22Rv1 (cell line): Measurements from ENCODE around the gene ENGASE.

ENCODE experiments used
- ZFX ChIP-seq: fragments of 450-650 bp; IDR thresholded peaks from 2 replicates; pipeline ENCODE4 v1.6.1; 2017; ENCODE audit warnings: antibody characterized with exemption, borderline replicate concordance
- TF ChIP-seq, protein P1 (sequence below): fragments of 450-650 bp; IDR thresholded peaks from 2 replicates; pipeline ENCODE4 v1.5.1; 2017; ENCODE audit warnings: mild to moderate bottlenecking

DNA sequence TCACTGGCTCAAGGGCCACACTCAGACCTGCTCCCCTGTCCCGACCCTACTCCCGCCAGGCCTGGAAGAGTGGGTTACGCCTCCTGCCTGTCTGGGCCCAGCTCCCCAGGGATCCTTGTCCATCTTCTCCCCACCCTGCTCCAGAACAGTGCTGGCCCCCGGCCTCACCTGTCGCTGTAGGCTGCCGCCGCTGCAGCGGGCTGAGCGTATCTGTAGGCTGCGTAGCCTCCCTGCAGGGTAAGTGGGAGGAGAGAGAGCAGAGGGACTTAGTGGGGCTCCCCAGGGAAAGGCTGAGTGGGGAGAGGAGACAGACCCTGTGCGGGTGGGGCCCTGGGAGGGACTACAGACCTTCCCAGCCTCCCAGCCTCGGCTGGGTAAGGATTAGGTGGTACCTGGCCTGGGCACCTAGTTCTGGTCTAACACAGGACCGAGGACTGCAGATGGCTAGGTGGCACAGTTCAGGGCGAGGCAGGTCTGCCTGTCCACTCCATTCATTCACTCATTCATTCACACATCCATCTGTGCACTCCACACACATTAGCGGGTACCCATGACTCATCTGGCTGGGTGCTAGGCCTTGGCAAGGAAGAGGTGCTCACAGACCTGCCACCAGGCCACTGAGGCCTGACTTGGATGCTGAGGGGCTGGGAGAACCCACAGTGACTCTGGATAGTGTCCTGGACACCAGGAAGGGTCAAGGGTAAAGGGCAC lies 20.9 kb downstream of the ENGASE start:
- TF ChIP-seq, protein P1, sequence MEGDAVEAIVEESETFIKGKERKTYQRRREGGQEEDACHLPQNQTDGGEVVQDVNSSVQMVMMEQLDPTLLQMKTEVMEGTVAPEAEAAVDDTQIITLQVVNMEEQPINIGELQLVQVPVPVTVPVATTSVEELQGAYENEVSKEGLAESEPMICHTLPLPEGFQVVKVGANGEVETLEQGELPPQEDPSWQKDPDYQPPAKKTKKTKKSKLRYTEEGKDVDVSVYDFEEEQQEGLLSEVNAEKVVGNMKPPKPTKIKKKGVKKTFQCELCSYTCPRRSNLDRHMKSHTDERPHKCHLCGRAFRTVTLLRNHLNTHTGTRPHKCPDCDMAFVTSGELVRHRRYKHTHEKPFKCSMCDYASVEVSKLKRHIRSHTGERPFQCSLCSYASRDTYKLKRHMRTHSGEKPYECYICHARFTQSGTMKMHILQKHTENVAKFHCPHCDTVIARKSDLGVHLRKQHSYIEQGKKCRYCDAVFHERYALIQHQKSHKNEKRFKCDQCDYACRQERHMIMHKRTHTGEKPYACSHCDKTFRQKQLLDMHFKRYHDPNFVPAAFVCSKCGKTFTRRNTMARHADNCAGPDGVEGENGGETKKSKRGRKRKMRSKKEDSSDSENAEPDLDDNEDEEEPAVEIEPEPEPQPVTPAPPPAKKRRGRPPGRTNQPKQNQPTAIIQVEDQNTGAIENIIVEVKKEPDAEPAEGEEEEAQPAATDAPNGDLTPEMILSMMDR, result no peak
- TF ChIP-seq ZFX, result no peak
